Measurements from ENCODE around the gene INPP4B.
"Not testable (repeated sequence)": the region's sequence is repeated elsewhere in the genome, so short reads cannot be mapped to it uniquely, and the experiment has no call there.

The INPP4B gene

GRCh38 chr4:142535009-142535408, 311.1 kb downstream of the INPP4B start:
- no peak for DNase-seq

- DNase-seq, result no peak
Observed at GRCh38 chr4:142532054-142532453, 314.0 kb downstream of the INPP4B start.

- DNase-seq, result no peak
Observed at GRCh38 chr4:142530728-142531127, 315.4 kb downstream of the INPP4B start.

DNA sequence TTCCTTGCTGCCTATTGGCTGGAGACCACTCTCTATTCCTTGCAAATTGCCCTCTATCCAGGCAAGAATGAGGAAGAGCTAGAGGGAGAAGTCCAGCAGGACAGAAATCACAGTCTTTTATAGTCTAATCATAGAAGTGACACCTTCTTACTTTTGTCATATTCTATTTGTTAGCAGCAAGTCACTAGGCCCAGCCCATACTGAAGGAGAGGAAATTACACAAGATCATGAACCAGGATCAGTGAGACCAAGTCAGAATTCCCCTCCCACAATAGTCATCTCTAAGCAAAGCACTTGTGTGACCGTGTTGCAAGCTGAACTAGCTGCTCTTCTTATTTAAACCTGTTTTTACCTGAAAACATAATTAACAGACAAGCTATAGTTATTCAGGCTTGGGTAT, 317.7 kb downstream of the INPP4B start:
- no peak for DNase-seq

GRCh38 chr4:142523111-142523510, 323.0 kb downstream of the INPP4B start:
- no peak for DNase-seq

GRCh38 chr4:142519342-142519741, 326.8 kb downstream of the INPP4B start:
- DNase-seq, result no peak

- no peak for DNase-seq
Observed at GRCh38 chr4:142516686-142517526, 329.2 kb downstream of the INPP4B start.

- no peak for DNase-seq
Observed at GRCh38 chr4:142512161-142512560, 333.9 kb downstream of the INPP4B start.

- DNase-seq, result no peak
Observed at GRCh38 chr4:142509881-142510280, 336.2 kb downstream of the INPP4B start.

DNA sequence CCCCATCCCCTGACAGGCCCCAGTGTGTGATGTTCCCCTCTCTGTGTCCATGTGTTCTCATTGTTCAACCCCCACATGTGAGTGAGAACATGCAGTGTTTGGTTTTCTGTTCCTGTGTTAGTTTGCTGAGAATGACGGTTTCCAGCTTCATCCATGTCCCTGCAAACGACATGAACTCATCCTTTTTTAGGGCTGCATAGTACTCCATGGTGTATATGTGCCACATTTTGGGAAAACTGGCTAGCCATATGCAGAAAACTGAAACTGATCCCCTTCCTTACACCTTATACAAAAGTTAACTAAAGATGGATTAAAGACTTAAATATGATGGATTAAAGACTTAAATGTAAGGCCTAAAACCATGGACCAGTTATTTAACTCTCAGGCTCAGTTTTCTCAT, 336.7 kb downstream of the INPP4B start:
- not testable (repeated sequence) for DNase-seq

DNA sequence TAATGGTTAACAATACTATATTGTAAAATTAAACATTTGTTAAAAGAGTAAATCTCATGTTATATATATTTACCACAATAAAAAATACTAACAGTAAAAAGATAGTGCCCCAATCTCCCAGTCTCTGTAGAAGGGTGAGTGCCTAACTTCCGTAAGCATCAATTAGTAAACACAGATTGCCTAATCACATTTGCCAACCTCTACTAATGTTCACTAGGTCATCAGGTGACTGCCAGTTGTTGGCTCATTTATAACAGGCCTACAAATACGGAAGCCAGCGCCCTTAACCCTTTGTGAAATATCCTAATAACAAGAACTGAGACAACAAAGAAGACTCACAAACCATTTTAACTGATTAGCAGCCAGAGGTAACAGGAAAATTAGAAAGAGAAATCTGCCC, 345.1 kb downstream of the INPP4B start:
- no peak for DNase-seq

DNA sequence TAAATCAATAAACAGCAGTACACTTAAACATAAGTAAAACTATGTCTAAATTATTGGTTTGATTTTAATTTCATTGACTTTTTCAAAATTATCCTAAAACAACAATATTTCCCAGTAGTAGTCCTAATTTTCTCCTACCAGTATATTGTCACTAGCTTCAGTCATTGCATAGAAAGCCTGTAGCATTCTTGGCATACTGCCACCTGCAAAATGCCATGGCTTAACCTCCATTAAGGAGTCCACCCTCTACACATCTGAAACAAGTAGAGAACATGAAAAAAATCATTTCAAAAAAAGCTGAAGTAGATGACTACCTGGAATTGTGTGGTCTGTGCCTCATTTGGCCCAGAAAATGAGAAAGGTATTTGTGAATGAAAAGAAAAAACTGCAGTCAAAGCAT, 348.5 kb downstream of the INPP4B start:
- no peak for DNase-seq

DNA sequence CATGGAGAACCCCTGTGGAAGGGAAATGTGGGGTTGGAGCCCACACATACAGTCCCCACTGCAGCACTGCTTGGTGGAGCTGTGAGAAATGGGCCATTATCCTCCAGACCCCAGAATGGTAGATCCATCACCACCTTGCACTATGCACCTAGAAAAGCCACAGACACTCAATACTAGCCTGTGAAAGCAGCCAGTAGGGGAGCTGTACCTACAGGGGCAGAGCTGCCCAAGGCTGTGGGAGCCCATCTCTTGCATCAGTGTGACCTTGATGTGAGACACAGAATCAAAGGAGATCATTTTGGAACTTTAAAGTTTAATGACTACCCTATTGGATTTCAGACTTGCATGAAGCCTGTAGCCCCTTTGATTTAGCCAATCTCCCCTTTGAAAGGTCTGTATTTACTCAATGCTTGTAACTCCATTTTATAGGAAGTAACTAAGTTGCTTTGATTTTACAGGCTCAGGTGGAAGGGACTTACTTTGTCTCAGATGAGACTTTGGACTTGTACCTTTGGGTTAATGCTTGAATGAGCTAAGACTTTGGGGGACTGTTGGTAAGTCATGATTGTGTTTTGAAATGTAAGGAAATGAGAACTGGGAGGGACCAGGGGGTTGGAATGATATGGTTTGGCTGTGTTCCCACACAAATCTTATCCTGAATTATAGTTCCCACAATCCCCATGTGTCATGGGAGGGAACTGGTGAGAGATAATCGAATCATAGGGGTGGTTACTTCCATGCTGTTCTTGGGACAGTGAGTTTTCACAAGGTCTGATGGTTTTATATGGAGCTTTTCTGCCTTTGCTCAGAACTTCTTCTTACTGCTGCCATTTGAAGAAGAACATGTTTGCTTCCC, 352.6 kb downstream of the INPP4B start:
- DNase-seq, result no peak

GRCh38 chr4:142485452-142485851, 360.6 kb downstream of the INPP4B start:
- DNase-seq, result no peak

- DNase-seq, result no peak
Observed at GRCh38 chr4:142480244-142480643, 365.9 kb downstream of the INPP4B start.

DNA sequence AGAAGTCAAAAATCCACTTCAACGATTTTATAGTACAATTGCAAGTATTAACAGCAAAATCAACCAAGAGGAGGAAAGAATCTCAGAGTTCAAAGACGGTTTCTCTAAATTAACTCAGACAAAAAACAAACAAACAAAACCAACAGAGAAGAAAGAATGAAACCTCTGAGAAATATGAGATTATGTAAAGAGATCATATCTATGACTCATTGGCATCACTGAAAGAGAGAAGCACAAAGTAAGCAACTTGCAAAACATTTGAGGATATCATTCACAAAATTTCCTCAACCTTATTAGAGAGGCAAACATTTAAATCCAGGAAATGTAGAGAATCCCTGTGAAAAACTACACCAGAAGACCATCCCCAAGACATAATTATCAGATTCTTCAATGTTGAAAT, 370.4 kb downstream of the INPP4B start:
- DNase-seq, result no peak

DNA sequence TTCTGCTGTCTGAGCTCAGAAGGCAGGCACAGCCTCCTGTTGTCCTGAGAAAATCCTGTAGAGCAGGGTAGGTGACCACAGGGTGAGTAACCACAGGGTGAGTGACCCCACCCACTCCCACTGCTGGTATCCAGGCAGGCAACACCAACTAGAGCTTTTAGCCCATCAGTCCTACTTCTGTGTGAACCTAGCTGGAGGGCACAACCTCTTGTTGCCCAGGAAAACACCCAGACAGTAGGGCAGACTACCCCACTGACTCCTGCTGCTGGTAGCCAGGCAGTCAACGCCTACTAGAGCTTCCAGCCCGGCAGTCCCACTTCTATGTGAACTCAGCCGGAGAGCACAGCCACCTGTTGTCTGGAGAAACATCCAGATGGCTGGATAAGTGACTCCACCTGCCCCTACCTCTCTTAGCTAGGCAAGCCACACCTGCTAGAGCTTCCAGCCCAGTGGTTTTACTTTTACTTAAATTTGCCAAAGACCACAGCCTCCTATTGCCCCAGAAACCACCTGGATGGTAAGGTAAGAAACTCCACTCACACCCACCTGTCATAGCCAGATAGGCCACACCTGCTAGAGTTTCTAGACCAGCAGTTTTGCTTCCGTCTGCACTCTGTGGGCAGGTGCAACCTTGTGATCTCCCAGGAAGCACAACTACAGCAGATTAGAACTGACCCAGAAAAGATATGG, 371.6 kb downstream of the INPP4B start:
- DNase-seq, result no peak

DNA sequence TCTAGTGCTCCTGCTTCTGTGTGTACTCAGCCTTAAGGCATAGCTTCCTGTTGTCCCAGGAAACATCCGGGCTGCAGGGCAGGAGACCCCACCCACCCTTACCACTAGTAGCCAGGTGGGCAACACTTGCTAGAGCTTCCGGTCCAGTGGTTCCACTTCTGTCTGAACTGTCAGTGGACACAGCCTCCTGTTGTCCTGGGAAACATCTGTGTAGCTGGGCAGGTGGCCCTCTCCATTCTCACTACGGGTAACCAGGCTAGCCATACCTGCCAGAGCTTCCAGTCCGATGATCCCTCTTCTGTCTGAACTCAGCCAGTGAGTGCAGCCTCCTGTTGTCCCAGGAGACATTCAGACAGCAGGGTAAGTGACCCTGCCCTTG, 372.2 kb downstream of the INPP4B start:
- no peak for DNase-seq

- no peak for DNase-seq
Observed at GRCh38 chr4:142473218-142473959, 372.7 kb downstream of the INPP4B start.

GRCh38 chr4:142467088-142467487, 379.0 kb downstream of the INPP4B start:
- DNase-seq, result no peak

- no peak for DNase-seq
Observed at GRCh38 chr4:142465526-142465925, 380.6 kb downstream of the INPP4B start.

- DNase-seq, result no peak
Observed at GRCh38 chr4:142463206-142463605, 382.9 kb downstream of the INPP4B start.
